Amniotic epithelial cell (primary cell): ENCODE measurements around the gene PNCK.
A peak's percentile ranks its signal among the peaks of the same experiment; 100 is the strongest.

Source experiments
- DNase-seq: peaks from one replicate; pipeline ENCODE4 v3.0.0-alpha.2; 2010; ENCODE audit warnings: low read depth

The PNCK gene

GRCh38 chrX:153659268-153659667 lies 14.3 kb downstream of the PNCK start:
- DNase-seq = no peak

GRCh38 chrX:153657161-153657560 lies 16.5 kb downstream of the PNCK start:
- DNase-seq = no peak

- no peak for DNase-seq
Measured at GRCh38 chrX:153653556-153653955, 20.1 kb downstream of the PNCK start.

- DNase-seq = no peak
Measured at GRCh38 chrX:153651540-153652079, 22.0 kb downstream of the PNCK start.

GRCh38 chrX:153650959-153651358 lies 22.7 kb downstream of the PNCK start:
- DNase-seq = no peak

GRCh38 chrX:153649915-153650782 lies 23.5 kb downstream of the PNCK start:
- no peak for DNase-seq

- peak; percentile 17 for DNase-seq
Measured at GRCh38 chrX:153649178-153649914, 24.3 kb downstream of the PNCK start.

GRCh38 chrX:153648358-153649177 lies 25.0 kb downstream of the PNCK start:
- no peak for DNase-seq

GRCh38 chrX:153647461-153648357 lies 25.9 kb downstream of the PNCK start:
- no peak for DNase-seq

GRCh38 chrX:153646620-153647373 lies 26.8 kb downstream of the PNCK start, which contains the start of gene DUSP9:
TSS of gene DUSP9 (plus strand) at chrX:153647203. CDS start at chrX:153647954, 751 bp downstream.
- peak; percentile 26 for DNase-seq

- no peak for DNase-seq
Measured at GRCh38 chrX:153645921-153646488, 27.6 kb downstream of the PNCK start.

- no peak for DNase-seq
Measured at GRCh38 chrX:153645151-153645550, 28.5 kb downstream of the PNCK start.

GRCh38 chrX:153644356-153645125 lies 29.1 kb downstream of the PNCK start:
- DNase-seq = no peak

GRCh38 chrX:153643431-153644351 lies 29.9 kb downstream of the PNCK start:
- DNase-seq = no peak

- DNase-seq = no peak
Measured at GRCh38 chrX:153642655-153643430, 30.8 kb downstream of the PNCK start.

- DNase-seq = no peak
Measured at GRCh38 chrX:153642051-153642654, 31.5 kb downstream of the PNCK start.

- DNase-seq = no peak
Measured at GRCh38 chrX:153641627-153642026, 32.0 kb downstream of the PNCK start.
